ENCODE data around the gene STC2. TPM values are rescaled to one million over a fixed set of nuclear protein-coding genes. Genes with fewer than 3 reads are reported as not detected.
"Not testable (repeated sequence)": the region's sequence is repeated elsewhere in the genome, so short reads cannot be mapped to it uniquely, and the experiment has no call there.

STC2 gene
- 23.3 TPM for polyA plus RNA-seq (2013, experiment 1 of 2)
- 24.9 TPM for polyA plus RNA-seq (2013, experiment 2 of 2)

DNA sequence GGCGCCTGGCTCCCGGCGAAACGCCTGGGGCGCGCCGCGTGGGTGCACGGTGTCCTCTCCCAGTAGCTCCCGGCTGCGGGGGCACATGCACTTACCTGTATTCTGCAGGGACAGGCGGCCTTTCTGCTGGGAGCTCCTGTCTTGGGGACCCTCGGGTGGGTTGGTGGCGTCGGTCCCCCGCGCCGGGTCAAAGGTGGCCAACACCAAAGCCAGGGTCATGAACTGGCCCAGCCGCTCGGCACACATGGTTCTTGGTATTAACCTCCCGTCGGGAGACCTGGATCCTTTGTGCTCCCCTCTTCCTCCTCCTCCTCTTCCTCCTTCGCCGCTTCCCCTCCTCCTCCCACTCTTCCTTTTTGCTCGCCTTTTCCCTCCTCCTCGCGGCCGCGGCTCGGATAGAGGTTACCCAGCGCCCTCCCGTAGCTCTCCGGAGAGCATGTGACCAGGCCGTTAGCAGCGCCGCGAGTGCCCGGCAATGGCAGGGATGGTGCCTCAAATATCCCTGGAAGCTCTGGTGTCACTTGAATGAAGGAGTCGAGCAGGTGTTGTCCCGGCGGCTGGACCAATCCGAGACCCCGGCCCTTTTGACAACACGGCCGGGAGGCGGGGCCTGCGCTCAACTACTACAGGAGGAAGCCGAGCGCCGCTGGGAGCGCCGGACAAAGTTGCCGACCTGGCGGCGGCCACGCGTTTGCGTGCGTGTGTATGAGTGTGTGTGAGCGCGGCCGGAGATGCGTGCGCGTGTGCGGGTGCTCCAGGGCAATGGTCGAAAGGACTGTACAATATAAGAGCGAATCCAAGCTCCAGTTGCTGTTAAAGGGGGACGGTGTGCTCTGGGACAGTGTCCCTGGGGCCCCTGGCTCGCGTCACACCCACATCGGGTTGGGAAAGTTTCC lies at the start of gene STC2:
Gene STC2 (minus strand): TSS at position 467 of the 896 bp plus-strand sequence. CDS start 221 bp downstream, at position 246.
- H3K27ac ChIP-seq (ENCODE audit: low read depth, low read length) = peak within 1 kb of the TSS; percentile 77
- no peak within 1 kb of the TSS for H4K8ac ChIP-seq (ENCODE audit: low read depth, low read length)
- no CpG with 5 or more reads among the region's 72 CpGs for WGBS (ENCODE audit: extremely low coverage, insufficient coverage, low lambda C conversion rate)
- peak within 1 kb of the TSS; percentile 76 for H3K23ac ChIP-seq (ENCODE audit: low read length)
- H2BK15ac ChIP-seq (replicated peaks; ENCODE audit: low read depth) = no peak within 1 kb of the TSS
- H3K56ac ChIP-seq (ENCODE audit: low read length) = peak within 1 kb of the TSS; percentile 95
- peak within 1 kb of the TSS; percentile 61 for H2BK5ac ChIP-seq (ENCODE audit: low read length)
- H3K18ac ChIP-seq (ENCODE audit: low read length) = peak within 1 kb of the TSS; percentile 92
- no peak within 1 kb of the TSS for H4K5ac ChIP-seq (ENCODE audit: low read length)
- peaks cover 6% of the 10 kb centered on the region for H3K79me1 ChIP-seq (ENCODE audit: low read length)
- peaks cover 6% of the 10 kb centered on the region for H3K4me1 ChIP-seq (ENCODE audit: control insufficient read depth, low read depth, low read length)
- H3K4me3 ChIP-seq (ENCODE audit: low read length) = peak within 1 kb of the TSS; percentile 86
- no peaks in the 10 kb centered on the region for H3K27me3 ChIP-seq (ENCODE audit: insufficient read depth, low read length, poor library complexity)
- peak within 1 kb of the TSS; percentile 40 for H2BK120ac ChIP-seq (ENCODE audit: low read depth, low read length)
- peak within 1 kb of the TSS; percentile 87 for H3K9ac ChIP-seq (ENCODE audit: low read length)
- peak within 1 kb of the TSS; percentile 88 for H3K4ac ChIP-seq (ENCODE audit: low read depth, low read length)
- peak; percentile 99 for DNase-seq
- H3K36me3 ChIP-seq (ENCODE audit: control insufficient read depth, insufficient read depth, low read length) = peaks cover 2% of the 10 kb centered on the region
- no peak within 1 kb of the TSS for H2AK5ac ChIP-seq (ENCODE audit: low read length)
- peaks cover 30% of the 10 kb centered on the region for H3K79me2 ChIP-seq (ENCODE audit: control insufficient read depth, insufficient read depth, low read length)
- H3K4me2 ChIP-seq (ENCODE audit: low read length) = peak within 1 kb of the TSS; percentile 98

DNA sequence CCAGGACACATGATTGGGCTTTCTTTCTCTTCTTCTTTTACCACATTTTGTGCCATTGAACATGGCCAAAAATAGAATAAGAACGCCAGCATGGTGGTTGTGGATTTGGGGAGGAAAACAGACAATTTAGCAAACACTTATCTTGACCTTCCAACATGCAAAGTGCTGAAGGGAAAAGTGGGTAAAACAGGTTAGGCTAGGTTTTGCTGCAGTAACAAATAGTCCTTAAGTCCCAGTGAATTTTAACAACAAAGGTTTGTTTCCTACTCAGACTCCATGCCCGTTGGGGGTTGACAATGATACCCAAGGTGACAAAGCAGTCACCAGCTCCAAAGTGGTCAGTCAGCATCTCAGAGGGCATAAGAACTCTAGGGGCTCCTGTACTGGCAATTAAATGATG lies 43.2 kb upstream of the STC2 start:
- H3K23ac ChIP-seq (ENCODE audit: low read length) = no peak overlapping the region
- no peak overlapping the region for H3K27ac ChIP-seq (ENCODE audit: low read depth, low read length)
- H4K5ac ChIP-seq (ENCODE audit: low read length) = no peak overlapping the region
- DNase-seq = no peak
- no peaks in the 10 kb centered on the region for H3K27me3 ChIP-seq (ENCODE audit: insufficient read depth, low read length, poor library complexity)
- H3K9ac ChIP-seq (ENCODE audit: low read length) = no peak overlapping the region
- no peaks in the 10 kb centered on the region for H3K36me3 ChIP-seq (ENCODE audit: control insufficient read depth, insufficient read depth, low read length)
- H2BK5ac ChIP-seq (ENCODE audit: low read length) = no peak overlapping the region
- no peaks in the 10 kb centered on the region for H3K79me1 ChIP-seq (ENCODE audit: low read length)
- no peak overlapping the region for H2AK5ac ChIP-seq (ENCODE audit: low read length)
- no peaks in the 10 kb centered on the region for H3K4me1 ChIP-seq (ENCODE audit: control insufficient read depth, low read depth, low read length)
- no peak overlapping the region for H3K4ac ChIP-seq (ENCODE audit: low read depth, low read length)
- no peak overlapping the region for H4K8ac ChIP-seq (ENCODE audit: low read depth, low read length)
- H3K4me3 ChIP-seq (ENCODE audit: low read length) = no peak overlapping the region
- no peaks in the 10 kb centered on the region for H3K79me2 ChIP-seq (ENCODE audit: control insufficient read depth, insufficient read depth, low read length)
- H3K4me2 ChIP-seq (ENCODE audit: low read length) = no peak overlapping the region
- no peak overlapping the region for H3K56ac ChIP-seq (ENCODE audit: low read length)
- H3K18ac ChIP-seq (ENCODE audit: low read length) = no peak overlapping the region
- H2BK120ac ChIP-seq (ENCODE audit: low read depth, low read length) = no peak overlapping the region
- WGBS (ENCODE audit: extremely low coverage, insufficient coverage, low lambda C conversion rate) = no CpG with 5 or more reads among the region's 2 CpGs
- no peak overlapping the region for H2BK15ac ChIP-seq (replicated peaks; ENCODE audit: low read depth)

GRCh38 chr5:173363406-173363805 lies 35.2 kb upstream of the STC2 start:
- H3K27ac ChIP-seq (ENCODE audit: low read depth, low read length); H4K8ac ChIP-seq (ENCODE audit: low read depth, low read length); H3K79me1 ChIP-seq (ENCODE audit: low read length): not testable (repeated sequence)

DNA sequence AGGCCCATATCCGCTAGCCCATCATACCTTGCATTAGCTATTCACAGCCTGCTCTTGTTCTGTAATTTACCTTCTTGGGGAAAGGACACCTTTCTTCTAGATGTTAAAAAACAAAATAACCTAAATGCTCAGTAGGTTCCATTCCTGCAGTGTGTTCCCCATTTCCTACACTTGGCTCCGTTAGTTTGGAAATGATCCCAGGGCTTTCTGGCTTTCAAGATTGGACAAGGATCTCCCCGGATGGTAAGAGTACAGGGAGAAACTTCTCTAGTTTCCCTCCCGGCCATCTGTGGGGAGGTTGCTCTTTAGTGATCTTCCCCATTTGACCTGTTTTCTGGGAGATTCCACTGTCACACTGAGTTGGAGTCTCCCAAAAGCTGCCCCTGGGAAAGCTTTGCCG lies 27.3 kb upstream of the STC2 start:
- Histone ChIP-seq H2AK5ac (ENCODE audit: low read length) (no peak overlapping the region), H2BK5ac (ENCODE audit: low read length) (no peak overlapping the region), H3K56ac (ENCODE audit: low read length) (no peak overlapping the region), H2BK120ac (ENCODE audit: low read depth, low read length) (no peak overlapping the region), H4K8ac (ENCODE audit: low read depth, low read length) (no peak overlapping the region), H3K18ac (ENCODE audit: low read length) (no peak overlapping the region), H3K4ac (ENCODE audit: low read depth, low read length) (no peak overlapping the region), H3K27ac (ENCODE audit: low read depth, low read length) (no peak overlapping the region), H3K4me3 (ENCODE audit: low read length) (no peak overlapping the region), H2BK15ac (replicated peaks; ENCODE audit: low read depth) (no peak overlapping the region), H3K4me1 (ENCODE audit: control insufficient read depth, low read depth, low read length) (no peaks in the 10 kb centered on the region), H3K79me2 (ENCODE audit: control insufficient read depth, insufficient read depth, low read length) (no peaks in the 10 kb centered on the region), H3K79me1 (ENCODE audit: low read length) (no peaks in the 10 kb centered on the region), H3K4me2 (ENCODE audit: low read length) (no peak overlapping the region), H3K27me3 (ENCODE audit: insufficient read depth, low read length, poor library complexity) (no peaks in the 10 kb centered on the region), H3K9ac (ENCODE audit: low read length) (no peak overlapping the region), H3K36me3 (ENCODE audit: control insufficient read depth, insufficient read depth, low read length) (no peaks in the 10 kb centered on the region), H4K5ac (ENCODE audit: low read length) (no peak overlapping the region), H3K23ac (ENCODE audit: low read length) (no peak overlapping the region)
- DNase-seq = no peak
- WGBS (ENCODE audit: extremely low coverage, insufficient coverage, low lambda C conversion rate) = no CpG with 5 or more reads among the region's 5 CpGs

More at GRCh38 chr5:173363406-173363805, 35.2 kb upstream of the STC2 start:
- not testable (repeated sequence) for H3K4me3 ChIP-seq (ENCODE audit: low read length); H3K4me2 ChIP-seq (ENCODE audit: low read length); H2BK120ac ChIP-seq (ENCODE audit: low read depth, low read length); H3K36me3 ChIP-seq (ENCODE audit: control insufficient read depth, insufficient read depth, low read length); H2AK5ac ChIP-seq (ENCODE audit: low read length); H3K79me2 ChIP-seq (ENCODE audit: control insufficient read depth, insufficient read depth, low read length); H2BK5ac ChIP-seq (ENCODE audit: low read length); DNase-seq; H2BK15ac ChIP-seq (replicated peaks; ENCODE audit: low read depth); H3K9ac ChIP-seq (ENCODE audit: low read length); H3K4ac ChIP-seq (ENCODE audit: low read depth, low read length); H3K18ac ChIP-seq (ENCODE audit: low read length); H3K4me1 ChIP-seq (ENCODE audit: control insufficient read depth, low read depth, low read length); H3K23ac ChIP-seq (ENCODE audit: low read length); H3K56ac ChIP-seq (ENCODE audit: low read length); H3K27me3 ChIP-seq (ENCODE audit: insufficient read depth, low read length, poor library complexity); H4K5ac ChIP-seq (ENCODE audit: low read length)
- no CpG with 5 or more reads among the region's 1 CpG for WGBS (ENCODE audit: extremely low coverage, insufficient coverage, low lambda C conversion rate)

GRCh38 chr5:173354645-173355044 lies 26.4 kb upstream of the STC2 start:
- Histone ChIP-seq H3K79me2 (ENCODE audit: control insufficient read depth, insufficient read depth, low read length) (no peaks in the 10 kb centered on the region), H2BK5ac (ENCODE audit: low read length) (no peak overlapping the region), H2BK120ac (ENCODE audit: low read depth, low read length) (no peak overlapping the region), H3K4me3 (ENCODE audit: low read length) (no peak overlapping the region), H3K56ac (ENCODE audit: low read length) (no peak overlapping the region), H2BK15ac (replicated peaks; ENCODE audit: low read depth) (no peak overlapping the region), H4K5ac (ENCODE audit: low read length) (no peak overlapping the region), H4K8ac (ENCODE audit: low read depth, low read length) (no peak overlapping the region), H3K4ac (ENCODE audit: low read depth, low read length) (no peak overlapping the region), H3K9ac (ENCODE audit: low read length) (no peak overlapping the region), H3K27ac (ENCODE audit: low read depth, low read length) (no peak overlapping the region), H3K36me3 (ENCODE audit: control insufficient read depth, insufficient read depth, low read length) (no peaks in the 10 kb centered on the region), H3K4me1 (ENCODE audit: control insufficient read depth, low read depth, low read length) (no peaks in the 10 kb centered on the region), H3K27me3 (ENCODE audit: insufficient read depth, low read length, poor library complexity) (no peaks in the 10 kb centered on the region), H3K18ac (ENCODE audit: low read length) (no peak overlapping the region), H3K79me1 (ENCODE audit: low read length) (no peaks in the 10 kb centered on the region), H3K4me2 (ENCODE audit: low read length) (no peak overlapping the region), H2AK5ac (ENCODE audit: low read length) (no peak overlapping the region), H3K23ac (ENCODE audit: low read length) (no peak overlapping the region)
- WGBS (ENCODE audit: extremely low coverage, insufficient coverage, low lambda C conversion rate) = no CpG with 5 or more reads among the region's 2 CpGs
- peak; percentile 69 for DNase-seq

All from mesendoderm (in vitro differentiated cells).